Breast epithelium (tissue), 3 donors: Measurements from ENCODE around the gene RPL32.

Experiments
- POLR2A ChIP-seq: fragments of 450-650 bp; IDR thresholded peaks from one replicate; pipeline ENCODE4 v1.6.1; 2016; ENCODE audit warnings: antibody characterized with exemption, mild to moderate bottlenecking, moderate library complexity
- POLR2AphosphoS5 ChIP-seq, 3 donors: sonication (generic); formaldehyde crosslinking; IDR thresholded peaks; one replicate each; pipeline ENCODE4 v1.6.1; 2017; ENCODE audit warnings: antibody characterized with exemption in 3 of 3
- TF ChIP-seq, protein P1 (sequence below), 3 donors: fragments of 450-650 bp; IDR thresholded peaks; one replicate each; pipeline ENCODE4 v1.5.1; 2016 to 2017; ENCODE audit warnings: antibody characterized with exemption in 3 of 3, mild to moderate bottlenecking in 3 of 3, moderate library complexity in 3 of 3

DNA sequence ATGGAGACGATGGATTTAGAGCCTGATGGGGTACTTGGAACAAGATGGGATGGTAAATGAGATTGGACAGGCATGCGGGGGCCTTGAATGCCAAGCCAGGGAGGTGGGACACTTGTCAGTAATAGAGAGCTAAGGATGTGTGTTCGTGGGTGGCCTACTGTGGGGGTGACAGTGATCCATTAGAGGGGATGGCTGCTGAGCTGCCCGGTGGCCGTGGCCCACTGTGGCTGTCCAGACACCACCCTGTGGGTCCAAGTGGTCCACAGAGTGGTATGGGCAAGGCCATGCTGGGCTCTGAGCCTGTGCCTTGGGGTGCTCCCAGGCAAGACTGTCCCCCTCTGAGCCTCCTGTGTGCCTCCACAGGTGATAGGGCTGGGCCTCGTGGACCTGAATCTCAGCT, 27.4 kb downstream of the RPL32 start:
- TF ChIP-seq POLR2A (no peak), POLR2AphosphoS5 (IDR thresholded peaks at IDR 0.05) (no peak)
- TF ChIP-seq, protein P1, sequence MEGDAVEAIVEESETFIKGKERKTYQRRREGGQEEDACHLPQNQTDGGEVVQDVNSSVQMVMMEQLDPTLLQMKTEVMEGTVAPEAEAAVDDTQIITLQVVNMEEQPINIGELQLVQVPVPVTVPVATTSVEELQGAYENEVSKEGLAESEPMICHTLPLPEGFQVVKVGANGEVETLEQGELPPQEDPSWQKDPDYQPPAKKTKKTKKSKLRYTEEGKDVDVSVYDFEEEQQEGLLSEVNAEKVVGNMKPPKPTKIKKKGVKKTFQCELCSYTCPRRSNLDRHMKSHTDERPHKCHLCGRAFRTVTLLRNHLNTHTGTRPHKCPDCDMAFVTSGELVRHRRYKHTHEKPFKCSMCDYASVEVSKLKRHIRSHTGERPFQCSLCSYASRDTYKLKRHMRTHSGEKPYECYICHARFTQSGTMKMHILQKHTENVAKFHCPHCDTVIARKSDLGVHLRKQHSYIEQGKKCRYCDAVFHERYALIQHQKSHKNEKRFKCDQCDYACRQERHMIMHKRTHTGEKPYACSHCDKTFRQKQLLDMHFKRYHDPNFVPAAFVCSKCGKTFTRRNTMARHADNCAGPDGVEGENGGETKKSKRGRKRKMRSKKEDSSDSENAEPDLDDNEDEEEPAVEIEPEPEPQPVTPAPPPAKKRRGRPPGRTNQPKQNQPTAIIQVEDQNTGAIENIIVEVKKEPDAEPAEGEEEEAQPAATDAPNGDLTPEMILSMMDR (IDR thresholded peaks at IDR 0.05) = no peak
